MCF 10A (cell line): Measurements from ENCODE around the gene TPST1. TPM values are rescaled to one million over a fixed set of nuclear protein-coding genes. Genes with fewer than 3 reads are reported as not detected.
A peak's percentile ranks its signal among the peaks of the same experiment; 100 is the strongest.

ENCODE experiments used
- BruUV-seq: library from RNA; stranded (reverse); fragments of 400-500 nt; replicated peaks from 2 replicates; lab custom pipeline; 2021; lab: Mats Ljungman, UMichigan
- CTCF ChIA-PET: fragments of 300-600 bp; sonication (Branson Sonifier 250); formaldehyde crosslinking; extraction: SDS; loops from one replicate; lab custom pipeline; 2021; ENCODE audit warnings: antibody characterized with exemption, inconsistent platforms; lab: Yijun Ruan, JAX
- POLR2A ChIA-PET: fragments of 300-600, 350-650 bp; sonication (Branson Sonifier 250); formaldehyde crosslinking; extraction: SDS; loops from one replicate; lab custom pipeline; 2020; ENCODE audit warnings: antibody characterized with exemption, inconsistent platforms; lab: Yijun Ruan, JAX
- DNase-seq: peaks from one replicate; pipeline ENCODE4 v3.0.0-alpha.2; 2018; ENCODE audit not compliant: unreplicated experiment
- H3K27ac Mint-ChIP-seq: one replicate; pipeline ENCODE4 v1.8.0; 2022; ENCODE audit warnings: mild to moderate bottlenecking, low read depth, mixed read lengths; ENCODE audit not compliant: unreplicated experiment
- H3K27me3 Mint-ChIP-seq: one replicate; pipeline ENCODE4 v1.8.0; 2022; ENCODE audit warnings: mixed read lengths; ENCODE audit not compliant: insufficient read depth, unreplicated experiment
- H3K36me3 Mint-ChIP-seq: one replicate; pipeline ENCODE4 v1.8.0; 2022; ENCODE audit warnings: mild to moderate bottlenecking, moderate library complexity, mixed read lengths; ENCODE audit not compliant: insufficient read depth, unreplicated experiment
- H3K4me1 Mint-ChIP-seq: one replicate; pipeline ENCODE4 v1.8.0; 2022; ENCODE audit warnings: mixed read lengths; ENCODE audit not compliant: insufficient read depth, unreplicated experiment
- H3K4me3 Mint-ChIP-seq: one replicate; pipeline ENCODE4 v1.8.0; 2022; ENCODE audit warnings: mild to moderate bottlenecking, moderate library complexity, mixed read lengths; ENCODE audit not compliant: unreplicated experiment
- H3K9me3 Mint-ChIP-seq: one replicate; pipeline ENCODE4 v1.8.0; 2022; ENCODE audit warnings: mixed read lengths; ENCODE audit not compliant: unreplicated experiment
- CTCF ChIP-seq: fragments of 200-600 bp; IDR thresholded peaks from one replicate; pipeline ENCODE4 v1.8.0; 2022; ENCODE audit warnings: antibody characterized with exemption, mild to moderate bottlenecking; ENCODE audit not compliant: unreplicated experiment
- intact Hi-C: fragments of 100-400 bp; cut with micrococcal nuclease; formaldehyde crosslinking; loops from 2 replicates; pipeline ENCODE4 v1.14.1; 2022
- total RNA-seq: library from RNA; stranded (reverse); gene quantifications from 2 replicates; pipeline ENCODE4 v1.2.3, GENCODE V29; 2022

The TPST1 gene
- total RNA-seq, 1 experiment from 2014 or later: 3.2 TPM

- H3K4me1 Mint-ChIP-seq: peaks cover 6% of the 10 kb centered on the region
- no peak for TF ChIP-seq CTCF
- intact Hi-C loops: no loop called here
- no peak overlapping the region for H3K27ac Mint-ChIP-seq
- H3K36me3 Mint-ChIP-seq: no peaks in the 10 kb centered on the region
- H3K9me3 Mint-ChIP-seq: no peaks in the 10 kb centered on the region
- no TSS peak for BruUV-seq
- POLR2A ChIA-PET: no interaction called here
- H3K27me3 Mint-ChIP-seq: no peaks in the 10 kb centered on the region
- CTCF ChIA-PET: interaction anchor here (0.7 kb wide), 1 partner anchor 9 kb away, joined by 3 read pairs; no protein-coding TSS in a partner anchor
- H3K4me3 Mint-ChIP-seq: no peak overlapping the region
- no peak for DNase-seq
Observed at GRCh38 chr7:66339141-66339540, 134.0 kb downstream of the TPST1 start.

GRCh38 chr7:66344166-66344565, 139.0 kb downstream of the TPST1 start:
- Mint-ChIP-seq H3K27ac (no peak overlapping the region), H3K36me3 (no peaks in the 10 kb centered on the region), H3K9me3 (peaks cover 8% of the 10 kb centered on the region), H3K27me3 (no peaks in the 10 kb centered on the region), H3K4me1 (peaks cover 11% of the 10 kb centered on the region), H3K4me3 (no peak overlapping the region)
- DNase-seq: peak; percentile 79
- intact Hi-C loops: no loop called here
- CTCF ChIA-PET: interaction anchor here (0.6 kb wide), 2 partner anchors 66 to 67 kb away, joined by 3 read pairs; no protein-coding TSS in a partner anchor
- POLR2A ChIA-PET: interaction anchor here (0.6 to 1.2 kb wide), 3 partner anchors 9 to 196 kb away, joined by 3 to 6 read pairs (median 4); no protein-coding TSS in a partner anchor
- no peak for TF ChIP-seq CTCF
- no TSS peak for BruUV-seq

DNA sequence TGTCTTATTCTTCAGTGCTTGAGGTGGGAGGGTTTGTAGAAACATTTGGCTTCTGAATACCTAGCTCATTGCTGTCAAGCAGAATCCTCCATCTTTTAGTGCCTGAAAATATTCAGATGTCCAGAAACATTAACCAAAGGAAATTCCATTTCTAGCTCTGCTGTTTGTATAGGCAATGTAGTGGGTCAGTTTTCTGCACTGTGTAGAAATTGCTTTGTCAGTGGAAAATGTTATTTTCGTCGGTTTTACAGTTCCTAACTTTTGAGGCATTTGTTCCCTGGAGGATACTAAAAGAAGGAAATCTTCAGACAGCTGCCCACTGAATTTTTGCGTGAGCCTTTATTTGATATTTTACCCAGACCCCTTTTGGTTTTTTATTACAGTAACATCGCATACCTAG, 143.4 kb downstream of the TPST1 start:
- CTCF ChIA-PET: interaction anchor here (0.5 to 0.9 kb wide), 4 partner anchors 9 to 488 kb away, joined by 3 to 4 read pairs (median 3); partner anchors contain the start of gene TPST1
- Mint-ChIP-seq H3K4me3 (no peak overlapping the region), H3K27me3 (no peaks in the 10 kb centered on the region), H3K27ac (no peak overlapping the region), H3K4me1 (peaks cover 23% of the 10 kb centered on the region), H3K9me3 (peaks cover 8% of the 10 kb centered on the region), H3K36me3 (no peaks in the 10 kb centered on the region)
- BruUV-seq: no TSS peak
- intact Hi-C loops: no loop called here
- no peak for DNase-seq
- POLR2A ChIA-PET: interaction anchor here (0.6 to 0.7 kb wide), 2 partner anchors 190 to 299 kb away, joined by 3 read pairs; no protein-coding TSS in a partner anchor
- no peak for TF ChIP-seq CTCF

GRCh38 chr7:66348959-66349358, 143.8 kb downstream of the TPST1 start:
- Mint-ChIP-seq H3K27ac (no peak overlapping the region), H3K36me3 (no peaks in the 10 kb centered on the region), H3K4me1 (peaks cover 23% of the 10 kb centered on the region), H3K4me3 (no peak overlapping the region), H3K27me3 (no peaks in the 10 kb centered on the region), H3K9me3 (peaks cover 8% of the 10 kb centered on the region)
- POLR2A ChIA-PET: interaction anchor here (0.6 kb wide), 1 partner anchor 191 kb away, joined by 3 read pairs; no protein-coding TSS in a partner anchor
- CTCF ChIA-PET: interaction anchor here (0.6 to 1.1 kb wide), 4 partner anchors 98 to 487 kb away, joined by 3 to 4 read pairs (median 3); partner anchors contain the start of gene TPST1
- TF ChIP-seq CTCF: no peak
- DNase-seq: peak; percentile 29
- intact Hi-C loops: no loop called here
- BruUV-seq: no TSS peak
